LHCN-M2 (cell line): ENCODE measurements around the gene ABCG4. TPM values are rescaled to one million over a fixed set of nuclear protein-coding genes. Genes with fewer than 3 reads are reported as not detected.
"Not testable (repeated sequence)": the region's sequence is repeated elsewhere in the genome, so short reads cannot be mapped to it uniquely, and the experiment has no call there.

Experiments used
- DNase-seq: peaks from one replicate; pipeline ENCODE4 v3.0.0-alpha.2; 2012; ENCODE audit warnings: low read depth
- total RNA-seq: library from RNA; depleted of rRNA; stranded (reverse); fragments of >200 nt; gene quantifications from 2 replicates; pipeline ENCODE4 v1.2.3, GENCODE V29; 2014

The ABCG4 gene
- total RNA-seq, 1 experiment from 2014 or later = 0.06 TPM

GRCh38 chr11:119181677-119182412 is 33.0 kb downstream of the ABCG4 start:
- no peak for DNase-seq

DNA sequence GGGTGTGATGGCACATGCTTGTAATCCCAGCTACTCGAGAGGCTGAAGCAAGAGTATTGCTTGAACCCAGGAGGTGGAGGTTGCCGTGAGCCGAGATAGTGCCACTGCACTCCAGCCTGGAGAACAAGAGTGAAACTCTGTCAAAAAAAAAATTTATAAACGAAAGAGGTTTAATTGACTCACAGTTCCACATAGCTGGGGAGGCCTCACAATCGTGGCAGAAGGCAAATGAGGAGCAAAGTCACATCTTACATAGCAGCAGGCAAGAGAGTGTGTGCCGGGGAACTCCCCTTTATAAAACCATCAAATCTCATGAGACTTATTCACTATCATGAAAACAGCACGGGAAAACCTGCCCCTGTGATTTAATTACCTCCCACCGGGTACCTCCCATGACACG is 35.5 kb downstream of the ABCG4 start:
- DNase-seq = not testable (repeated sequence)

- DNase-seq = no peak
Measured at GRCh38 chr11:119185981-119186634, 37.3 kb downstream of the ABCG4 start.

GRCh38 chr11:119187123-119187892 is 38.5 kb downstream of the ABCG4 start:
- no peak for DNase-seq

DNA sequence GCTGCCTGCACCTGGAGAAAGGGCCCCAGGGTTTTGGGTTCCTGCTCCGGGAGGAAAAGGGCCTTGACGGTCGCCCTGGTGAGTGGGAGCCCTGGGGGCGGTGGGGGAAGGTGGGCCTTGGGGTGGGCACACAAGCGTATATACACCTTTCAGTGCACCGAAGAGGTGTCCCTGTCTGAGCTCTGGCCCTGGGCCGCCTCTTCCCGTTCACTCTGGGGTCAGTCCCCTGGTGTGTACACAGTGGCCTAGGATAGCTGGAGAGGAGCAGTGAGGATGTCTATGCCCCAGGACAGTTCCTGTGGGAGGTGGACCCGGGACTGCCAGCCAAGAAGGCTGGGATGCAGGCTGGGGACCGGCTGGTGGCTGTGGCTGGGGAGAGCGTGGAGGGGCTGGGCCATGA is 39.2 kb downstream of the ABCG4 start:
- no peak for DNase-seq

- DNase-seq = no peak
Measured at GRCh38 chr11:119188887-119189286, 40.0 kb downstream of the ABCG4 start.

GRCh38 chr11:119189393-119189792 is 40.5 kb downstream of the ABCG4 start:
- no peak for DNase-seq

DNA sequence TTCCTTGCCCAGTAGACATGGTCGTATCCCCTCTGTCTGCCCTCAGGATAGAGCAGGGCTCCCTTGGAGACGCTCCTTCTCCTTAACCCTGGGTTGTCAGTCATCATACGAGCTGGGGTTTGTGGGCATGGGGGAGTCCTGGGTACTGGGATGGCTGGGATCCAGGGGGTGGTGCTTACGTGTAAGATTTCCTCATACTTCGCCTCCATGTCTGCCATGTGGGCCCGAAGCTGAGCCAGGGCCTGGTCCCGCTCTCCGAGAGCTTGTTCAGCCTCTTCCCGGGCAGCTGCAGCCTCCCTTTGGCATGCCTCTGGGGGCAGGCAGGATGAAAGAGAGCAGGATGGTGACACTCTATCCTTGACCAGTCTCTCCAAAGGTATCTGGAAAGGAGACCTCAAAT is 41.7 kb downstream of the ABCG4 start:
- no peak for DNase-seq

GRCh38 chr11:119191265-119191664 is 42.4 kb downstream of the ABCG4 start:
- DNase-seq = not testable (repeated sequence)

DNA sequence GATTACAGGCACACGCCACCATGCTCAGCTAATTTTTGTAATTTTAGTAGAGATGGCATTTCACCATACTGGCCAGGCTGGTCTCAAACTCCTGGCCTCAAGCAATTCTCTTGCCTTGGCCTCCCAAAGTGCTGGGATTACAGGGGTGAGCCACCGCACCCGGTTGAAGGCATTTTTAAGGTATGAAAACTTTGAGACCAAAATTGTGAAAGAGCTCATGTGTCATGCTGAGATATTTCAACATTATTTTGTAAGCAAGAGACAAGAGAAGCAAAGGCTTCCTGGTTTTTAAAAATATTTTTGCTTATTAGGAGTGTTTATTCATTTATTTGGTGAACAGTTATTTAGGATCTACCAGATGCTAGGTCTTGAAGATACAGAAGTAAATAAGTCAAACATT is 43.3 kb downstream of the ABCG4 start:
- peak; percentile 13 for DNase-seq

GRCh38 chr11:119193001-119193400 is 44.1 kb downstream of the ABCG4 start:
- DNase-seq = no peak

DNA sequence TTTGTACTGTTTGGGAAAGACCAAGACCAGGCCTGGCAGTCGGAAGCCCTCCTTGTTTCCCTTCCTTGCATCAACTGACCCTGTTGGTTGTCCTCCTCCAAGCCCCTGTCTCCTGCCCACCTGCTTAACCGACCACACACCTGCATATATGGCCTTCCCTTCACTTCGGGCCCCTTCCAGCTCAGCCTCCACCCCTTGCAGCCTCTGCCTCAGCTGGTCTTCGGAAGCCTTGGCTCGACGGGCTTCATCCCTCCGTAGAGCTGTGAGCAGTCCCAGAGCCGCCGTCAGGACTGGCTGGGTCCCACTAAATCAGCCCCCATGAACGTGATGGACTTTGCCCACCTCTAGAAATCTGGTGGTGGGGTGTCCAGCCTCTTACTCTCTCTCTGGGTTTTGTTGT is 44.8 kb downstream of the ABCG4 start:
- no peak for DNase-seq

GRCh38 chr11:119194811-119195440 is 46.1 kb downstream of the ABCG4 start:
- DNase-seq = no peak

GRCh38 chr11:119195680-119196079 is 46.8 kb downstream of the ABCG4 start:
- peak; percentile 43 for DNase-seq

DNA sequence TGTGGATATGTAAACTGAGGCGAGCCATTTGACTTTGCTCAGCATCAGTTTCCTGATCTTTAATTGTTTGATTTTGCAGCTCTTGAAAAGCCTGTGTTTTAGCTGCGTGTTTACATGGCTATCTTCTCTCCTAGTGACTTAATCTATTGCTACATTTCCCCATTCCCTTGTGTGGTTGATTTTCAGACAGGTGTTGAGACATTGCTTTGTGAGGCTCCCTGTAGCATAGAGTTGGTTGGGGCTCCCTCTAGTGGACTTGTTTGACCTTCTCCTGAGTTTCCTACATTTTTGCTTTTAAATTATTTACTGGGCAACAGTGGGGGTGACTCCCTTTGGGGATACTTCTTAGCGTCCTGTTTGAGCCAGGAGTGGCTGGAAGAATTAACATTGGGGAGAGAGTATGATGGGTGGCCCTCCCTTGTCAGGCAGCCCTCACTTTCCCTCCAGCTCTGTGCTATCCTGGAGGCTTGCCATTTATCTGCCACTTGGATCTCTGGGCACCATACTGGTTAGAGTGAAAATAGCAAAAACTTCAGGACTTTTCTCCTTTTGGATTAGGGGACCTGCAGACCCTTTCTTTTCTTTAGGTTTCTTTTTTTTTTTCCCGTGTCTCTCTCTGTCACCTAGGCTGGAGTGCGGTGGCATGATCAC is 48.1 kb downstream of the ABCG4 start:
- DNase-seq = peak; percentile 88

DNA sequence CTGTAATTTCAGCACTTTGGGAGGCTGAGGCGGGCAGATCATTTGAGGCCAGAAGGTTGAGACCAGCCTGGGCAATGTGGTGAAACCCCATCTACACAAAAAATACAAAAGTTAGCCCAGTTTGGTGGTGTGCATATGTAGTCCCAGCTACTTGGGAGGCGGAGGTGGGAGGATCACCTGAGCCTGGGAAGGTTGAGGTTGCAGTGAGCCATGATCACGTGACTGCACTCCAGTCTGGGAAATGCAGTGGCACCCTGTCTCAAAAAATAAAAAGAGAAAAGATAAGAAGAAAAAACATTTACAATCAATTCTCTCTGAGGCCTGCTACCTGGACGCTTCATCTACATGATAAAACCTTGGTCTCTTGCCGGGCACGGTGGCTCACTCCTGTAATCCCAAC is 50.1 kb downstream of the ABCG4 start:
- DNase-seq = no peak

- DNase-seq = not testable (repeated sequence)
Measured at GRCh38 chr11:119201236-119201635, 52.4 kb downstream of the ABCG4 start.

DNA sequence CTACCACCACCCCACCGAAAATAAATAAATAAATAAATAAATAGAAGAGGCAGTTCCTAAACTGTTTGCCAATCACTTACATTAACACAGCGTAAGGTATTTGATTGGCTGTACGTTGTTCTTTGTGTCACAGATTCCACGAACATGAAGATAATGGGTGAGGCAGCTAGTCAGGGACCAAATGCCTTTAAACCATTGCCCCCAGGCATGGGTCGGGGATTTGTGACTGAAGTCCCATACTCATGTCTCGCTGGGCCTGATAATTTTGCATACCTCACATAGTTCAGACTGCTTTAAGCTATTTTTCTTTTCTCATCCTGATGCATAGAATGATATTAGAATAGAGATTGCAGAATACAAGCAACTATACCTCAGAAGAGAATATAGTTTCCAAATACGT is 53.7 kb downstream of the ABCG4 start:
- no peak for DNase-seq

DNA sequence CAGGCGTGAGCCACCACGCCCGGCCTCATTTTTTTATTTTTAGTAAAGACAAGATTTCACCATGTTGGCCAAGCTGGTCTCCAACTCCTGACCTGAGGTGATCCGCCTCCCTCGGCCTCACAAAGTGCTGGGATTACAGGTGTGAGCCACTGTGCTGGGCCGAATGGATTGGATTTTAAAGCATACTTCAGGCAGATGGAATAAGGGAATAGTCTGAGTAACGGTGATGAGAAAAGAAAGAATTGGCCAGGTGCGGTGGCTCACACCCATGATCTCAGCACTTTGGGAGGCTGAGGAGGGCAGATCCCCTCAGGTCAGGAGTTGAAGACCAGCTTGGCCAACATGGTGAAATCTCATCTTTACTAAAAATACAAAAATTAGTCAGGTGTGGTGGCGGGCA is 55.2 kb downstream of the ABCG4 start:
- DNase-seq = no peak

DNA sequence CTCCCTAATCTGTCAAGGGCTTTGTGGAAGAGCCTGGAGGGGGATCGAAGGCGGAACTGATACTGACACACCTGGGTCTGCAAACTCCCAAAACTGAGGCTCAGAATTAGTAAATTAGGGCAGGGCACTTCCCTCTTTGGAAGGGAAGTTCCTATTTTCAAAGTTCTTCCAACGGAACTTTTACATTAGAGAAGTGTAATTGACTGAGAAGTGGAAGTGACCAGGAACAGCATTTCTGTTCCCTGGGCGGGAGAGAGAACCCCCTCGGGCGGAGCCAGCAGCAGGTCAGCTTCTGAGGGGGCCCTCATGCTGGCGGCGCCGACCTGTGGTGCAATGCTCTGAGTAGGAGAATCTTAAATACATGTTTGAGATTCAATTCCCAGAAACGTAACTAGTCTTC is 56.2 kb downstream of the ABCG4 start:
- DNase-seq = no peak
